ENCODE measurements around the gene PRCP.
"Not testable (repeated sequence)": the region's sequence is repeated elsewhere in the genome, so short reads cannot be mapped to it uniquely, and the experiment has no call there.

The PRCP gene

GRCh38 chr11:82867495-82868082 lies 32.6 kb downstream of the PRCP start:
- peak; percentile 80 for DNase-seq

- no peak for DNase-seq
These were observed 34.4 kb downstream of the PRCP start for GRCh38 chr11:82865841-82866240.

- no peak for DNase-seq
These were observed 36.0 kb downstream of the PRCP start for GRCh38 chr11:82864268-82864667.

GRCh38 chr11:82863209-82863608 lies 37.0 kb downstream of the PRCP start:
- no peak for DNase-seq

- DNase-seq: no peak
These were observed 37.9 kb downstream of the PRCP start for GRCh38 chr11:82862379-82862778.

- DNase-seq: no peak
These were observed 40.5 kb downstream of the PRCP start for GRCh38 chr11:82859750-82860149.

- no peak for DNase-seq
These were observed 41.6 kb downstream of the PRCP start for GRCh38 chr11:82858556-82859091.

GRCh38 chr11:82858133-82858532 lies 42.1 kb downstream of the PRCP start:
- DNase-seq: no peak

GRCh38 chr11:82857145-82857544 lies 43.1 kb downstream of the PRCP start:
- no peak for DNase-seq

- no peak for DNase-seq
These were observed 44.6 kb downstream of the PRCP start for GRCh38 chr11:82855616-82856015.

GRCh38 chr11:82854916-82855315 lies 45.3 kb downstream of the PRCP start:
- DNase-seq: not testable (repeated sequence)

- DNase-seq: no peak
These were observed 46.0 kb downstream of the PRCP start for GRCh38 chr11:82854242-82854641.

- DNase-seq: no peak
These were observed 51.4 kb downstream of the PRCP start for GRCh38 chr11:82848829-82849228.

GRCh38 chr11:82845356-82846353 lies 54.6 kb downstream of the PRCP start:
- DNase-seq: no peak

GRCh38 chr11:82843057-82843795 lies 57.0 kb downstream of the PRCP start:
- no peak for DNase-seq

- no peak for DNase-seq
These were observed 58.2 kb downstream of the PRCP start for GRCh38 chr11:82842019-82842418.

- peak; percentile 16 for DNase-seq
These were observed 62.6 kb downstream of the PRCP start for GRCh38 chr11:82837650-82838049.

- DNase-seq: no peak
These were observed 67.2 kb downstream of the PRCP start for GRCh38 chr11:82832983-82833382.

- no peak for DNase-seq
These were observed 68.9 kb downstream of the PRCP start for GRCh38 chr11:82831364-82831763.

GRCh38 chr11:82830746-82831145 lies 69.5 kb downstream of the PRCP start:
- DNase-seq: no peak

- no peak for DNase-seq
These were observed 71.1 kb downstream of the PRCP start for GRCh38 chr11:82829101-82829500.

GRCh38 chr11:82828472-82828871 lies 71.8 kb downstream of the PRCP start:
- no peak for DNase-seq

- DNase-seq: no peak
These were observed 73.7 kb downstream of the PRCP start for GRCh38 chr11:82826526-82826925.

Data from NCI-H1436 (cell line).